Loucy (cell line): ENCODE results near the gene CA5A.

Experiments
- EZH2phosphoT487 ChIP-seq: fragments of 200-600 bp; IDR thresholded peaks from 2 replicates; pipeline ENCODE4 v1.6.1; 2018; ENCODE audit warnings: antibody characterized with exemption, mild to moderate bottlenecking, moderate library complexity, borderline replicate concordance
- TF ChIP-seq, protein P1 (sequence below): fragments of 200-600 bp; sonication (generic); conservative IDR thresholded peaks from 2 replicates; pipeline ENCODE4 v1.5.1; 2014; ENCODE audit warnings: mild to moderate bottlenecking, antibody characterized with exemption, low read length

- TF ChIP-seq, protein P1, sequence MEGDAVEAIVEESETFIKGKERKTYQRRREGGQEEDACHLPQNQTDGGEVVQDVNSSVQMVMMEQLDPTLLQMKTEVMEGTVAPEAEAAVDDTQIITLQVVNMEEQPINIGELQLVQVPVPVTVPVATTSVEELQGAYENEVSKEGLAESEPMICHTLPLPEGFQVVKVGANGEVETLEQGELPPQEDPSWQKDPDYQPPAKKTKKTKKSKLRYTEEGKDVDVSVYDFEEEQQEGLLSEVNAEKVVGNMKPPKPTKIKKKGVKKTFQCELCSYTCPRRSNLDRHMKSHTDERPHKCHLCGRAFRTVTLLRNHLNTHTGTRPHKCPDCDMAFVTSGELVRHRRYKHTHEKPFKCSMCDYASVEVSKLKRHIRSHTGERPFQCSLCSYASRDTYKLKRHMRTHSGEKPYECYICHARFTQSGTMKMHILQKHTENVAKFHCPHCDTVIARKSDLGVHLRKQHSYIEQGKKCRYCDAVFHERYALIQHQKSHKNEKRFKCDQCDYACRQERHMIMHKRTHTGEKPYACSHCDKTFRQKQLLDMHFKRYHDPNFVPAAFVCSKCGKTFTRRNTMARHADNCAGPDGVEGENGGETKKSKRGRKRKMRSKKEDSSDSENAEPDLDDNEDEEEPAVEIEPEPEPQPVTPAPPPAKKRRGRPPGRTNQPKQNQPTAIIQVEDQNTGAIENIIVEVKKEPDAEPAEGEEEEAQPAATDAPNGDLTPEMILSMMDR: no peak
- TF ChIP-seq EZH2phosphoT487: no peak
These were observed 19.2 kb upstream of the CA5A start for GRCh38 chr16:87955302-87956097.
